Common myeloid progenitor, CD34-positive (primary cell): ENCODE results near the gene TRIP4. TPM values are rescaled to one million over a fixed set of nuclear protein-coding genes. Genes with fewer than 3 reads are reported as not detected.
"Not testable (repeated sequence)": the region's sequence is repeated elsewhere in the genome, so short reads cannot be mapped to it uniquely, and the experiment has no call there.

Experiments
- CTCF ChIA-PET: fragments of 350-600 bp; sonication (Branson Sonifier 250); formaldehyde crosslinking; loops from one replicate; lab custom pipeline; 2021; ENCODE audit warnings: antibody characterized with exemption; lab: Charles Lee
- POLR2A ChIA-PET: fragments of 350-600 bp; sonication (Branson Sonifier 250); formaldehyde crosslinking; loops from one replicate; lab custom pipeline; 2021; ENCODE audit warnings: antibody characterized with exemption; lab: Charles Lee
- DNase-seq, 3 donors: peaks; one replicate each; pipeline versions ENCODE4 v3.0.0 to v3.0.0-alpha.2; 2013
- H3K27ac ChIP-seq, 2 experiments: 1 replicate in 1 of 2; 2 replicates in 1 of 2; pipeline ENCODE4 v1.7.0; 2013; ENCODE audit warnings: inconsistent platforms in 2 of 2, low read length in 2 of 2, mild to moderate bottlenecking in 2 of 2, low read depth in 1 of 2, moderate library complexity in 1 of 2; ENCODE audit not compliant: severe bottlenecking in 2 of 2, insufficient read depth in 1 of 2, poor library complexity in 1 of 2
- H3K27me3 ChIP-seq, 5 experiments: replicated peaks in 2 of 5; 1 replicate in 3 of 5; 2 replicates in 2 of 5; pipeline versions ENCODE4 v1.6.1 to v1.7.0; 2013; ENCODE audit warnings: low read length in 4 of 5, mild to moderate bottlenecking in 2 of 5, moderate library complexity in 2 of 5, inconsistent platforms in 1 of 5; ENCODE audit not compliant: insufficient read depth in 5 of 5, control insufficient read depth in 4 of 5
- H3K36me3 ChIP-seq, 4 experiments: 1 replicate in 2 of 4; 2 replicates in 2 of 4; pipeline versions ENCODE4 v1.6.1 to v1.7.0; 2013; ENCODE audit warnings: low read length in 3 of 4, control low read depth in 1 of 4, mild to moderate bottlenecking in 1 of 4; ENCODE audit not compliant: control insufficient read depth in 4 of 4, insufficient read depth in 4 of 4
- H3K4me1 ChIP-seq, 4 experiments: 1 replicate in 3 of 4; 2 replicates in 1 of 4; pipeline versions ENCODE4 v1.6.1 to v1.7.1; 2013; ENCODE audit warnings: low read length in 3 of 4, mild to moderate bottlenecking in 3 of 4, control low read depth in 1 of 4, inconsistent platforms in 1 of 4, moderate library complexity in 1 of 4; ENCODE audit not compliant: control insufficient read depth in 4 of 4, insufficient read depth in 4 of 4; ENCODE audit errors: control extremely low read depth in 1 of 4
- H3K4me3 ChIP-seq, 7 experiments: 1 replicate in 4 of 7; 2 replicates in 3 of 7; pipeline versions ENCODE4 v1.5.1 to v1.7.0; 2013; ENCODE audit warnings: mild to moderate bottlenecking in 7 of 7, low read length in 6 of 7, moderate library complexity in 6 of 7, inconsistent platforms in 2 of 7, low read depth in 2 of 7, control low read depth in 1 of 7; ENCODE audit not compliant: insufficient read depth in 4 of 7, control insufficient read depth in 1 of 7; ENCODE audit errors: extremely low read depth in 1 of 7
- H3K9me3 ChIP-seq, 5 experiments: 1 replicate in 4 of 5; 2 replicates in 1 of 5; pipeline versions ENCODE4 v1.6.1 to v1.7.1; 2013; ENCODE audit warnings: low read length in 4 of 5, mild to moderate bottlenecking in 2 of 5, inconsistent platforms in 1 of 5, low read depth in 1 of 5, moderate library complexity in 1 of 5; ENCODE audit not compliant: control insufficient read depth in 4 of 5, insufficient read depth in 2 of 5; ENCODE audit errors: control extremely low read depth in 1 of 5
- WGBS: methylation state at CpG from one replicate; pipeline ENCODE4 v1.1.5; 2013; ENCODE audit not compliant: insufficient coverage; 5-methylcytosine and 5-hydroxymethylcytosine counted together
- polyA plus RNA-seq: library from polyadenylated mRNA; unstranded; fragments of 120-200 nt; gene quantifications from one replicate; pipeline ENCODE4 v1.2.1, GENCODE V29; 2013

The TRIP4 gene
- polyA plus RNA-seq, result 23.1 TPM

DNA sequence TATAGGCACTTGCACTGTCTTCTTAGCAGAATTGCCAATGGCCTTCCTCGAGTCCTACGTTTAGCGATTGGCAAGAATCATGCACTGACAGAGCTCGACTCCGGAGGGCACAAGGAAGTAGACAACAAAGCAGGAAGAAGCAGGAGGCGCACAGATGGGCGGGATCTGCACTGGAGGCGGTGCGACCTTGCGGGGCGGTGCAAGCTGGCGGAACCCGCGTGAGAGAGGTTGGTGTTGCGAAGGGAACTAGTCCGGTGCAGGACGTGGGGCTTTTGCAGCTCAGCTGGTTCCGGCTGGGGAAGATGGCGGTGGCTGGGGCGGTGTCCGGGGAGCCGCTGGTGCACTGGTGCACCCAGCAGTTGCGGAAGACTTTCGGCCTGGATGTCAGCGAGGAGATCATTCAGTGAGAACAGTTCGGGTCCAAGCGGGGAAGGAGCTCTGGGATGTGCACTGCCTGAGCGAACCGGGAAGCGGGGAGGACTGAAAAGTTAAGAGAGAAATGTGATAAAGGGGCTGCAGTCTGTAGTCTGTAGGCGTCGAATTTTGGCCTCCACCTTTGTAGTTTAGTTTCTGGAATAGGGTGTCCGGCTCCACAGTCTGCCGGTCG is at the start of gene TRIP4:
TRIP4 (plus strand) TSS at position 275 of the 607 bp plus-strand sequence; CDS start at position 303, 28 bp downstream.
- Histone ChIP-seq H3K27ac (peak within 1 kb of the TSS; percentile 37 to 74), H3K9me3 (no peaks in the 10 kb centered on the region), H3K27me3 (no peaks in the 10 kb centered on the region), H3K4me1 (peaks cover 8 to 18% (median 11%) of the 10 kb centered on the region in 4 experiments), H3K4me3 (peak within 1 kb of the TSS; percentile 85 to 100 (median 96)), H3K36me3 (peaks cover 0 to 2% (median 0%) of the 10 kb centered on the region in 4 experiments)
- peak; percentile 97 to 99 (median 99) for DNase-seq
- POLR2A ChIA-PET, result interaction anchor here (0.8 kb wide), 1 partner anchor 11 kb away, joined by 4 read pairs; no protein-coding TSS in a partner anchor
- WGBS, result under 1% methylated on average over 30 of the region's 35 CpGs
- CTCF ChIA-PET, result interaction anchor here (0.5 to 1.6 kb wide), 3 partner anchors 32 to 266 kb away, joined by 3 to 4 read pairs (median 3); partner anchors contain the start of gene CSNK1G1

DNA sequence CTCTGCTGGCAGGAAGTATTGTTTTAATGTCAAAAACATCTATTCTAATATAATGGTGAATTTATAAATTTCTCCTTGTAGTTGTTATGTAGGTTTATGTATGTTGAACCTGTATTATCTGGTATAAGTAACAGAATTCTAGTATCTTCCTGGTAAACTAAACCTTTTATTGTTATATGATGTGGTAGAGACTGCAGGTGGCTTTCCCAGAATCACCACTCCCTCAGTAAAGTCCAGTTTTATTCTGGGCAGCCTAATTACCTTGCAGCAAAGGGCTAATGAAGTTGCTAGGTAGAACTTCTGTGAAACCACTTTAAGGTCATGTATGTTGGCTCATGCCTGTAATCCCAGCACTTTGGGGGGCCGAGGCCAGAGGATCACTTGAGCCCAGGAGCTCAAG is 47.3 kb upstream of the TRIP4 start:
- Histone ChIP-seq H3K4me3 (no peak overlapping the region), H3K27ac (no peak overlapping the region), H3K27me3 (no peaks in the 10 kb centered on the region), H3K36me3 (peaks cover 3 to 7% (median 6%) of the 10 kb centered on the region in 4 experiments), H3K9me3 (no peaks in the 10 kb centered on the region), H3K4me1 (peaks cover 0 to 5% (median 1%) of the 10 kb centered on the region in 4 experiments)
- DNase-seq, result no peak
- ChIA-PET POLR2A (no interaction called here), CTCF (interaction anchor here (0.6 kb wide), 1 partner anchor 625 kb away, joined by 3 read pairs; no protein-coding TSS in a partner anchor)
- WGBS, result 100% methylated on average over 1 of the region's 1 CpG

DNA sequence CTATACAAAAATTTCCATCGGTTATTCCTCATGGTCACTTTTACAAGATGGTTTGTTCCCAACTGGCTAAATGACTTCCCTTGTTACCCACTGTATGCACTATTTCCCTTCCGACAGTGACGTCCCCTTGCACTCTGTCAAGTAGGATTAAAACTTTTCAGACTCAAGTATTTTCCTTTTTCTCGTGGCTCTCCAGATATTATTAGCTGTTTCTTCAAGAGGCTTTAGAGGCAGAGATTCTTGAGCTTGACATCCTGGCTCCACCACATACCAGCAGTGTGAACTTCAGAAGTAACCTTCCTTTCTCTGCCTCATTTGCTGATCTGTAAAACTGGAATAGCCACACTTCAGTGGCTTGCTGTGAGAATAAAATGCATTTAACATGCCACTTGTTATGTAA is 45.7 kb upstream of the TRIP4 start:
- no peaks in the 10 kb centered on the region for H3K4me1 ChIP-seq
- no peaks in the 10 kb centered on the region for H3K27me3 ChIP-seq
- H3K36me3 ChIP-seq, result peaks cover 3 to 7% (median 6%) of the 10 kb centered on the region in 4 experiments
- no peak overlapping the region for H3K27ac ChIP-seq
- WGBS, result 100% methylated on average over 3 of the region's 4 CpGs
- ChIA-PET POLR2A (no interaction called here), CTCF (no interaction called here)
- H3K4me3 ChIP-seq, result no peak overlapping the region
- H3K9me3 ChIP-seq, result no peaks in the 10 kb centered on the region
- DNase-seq, result no peak

DNA sequence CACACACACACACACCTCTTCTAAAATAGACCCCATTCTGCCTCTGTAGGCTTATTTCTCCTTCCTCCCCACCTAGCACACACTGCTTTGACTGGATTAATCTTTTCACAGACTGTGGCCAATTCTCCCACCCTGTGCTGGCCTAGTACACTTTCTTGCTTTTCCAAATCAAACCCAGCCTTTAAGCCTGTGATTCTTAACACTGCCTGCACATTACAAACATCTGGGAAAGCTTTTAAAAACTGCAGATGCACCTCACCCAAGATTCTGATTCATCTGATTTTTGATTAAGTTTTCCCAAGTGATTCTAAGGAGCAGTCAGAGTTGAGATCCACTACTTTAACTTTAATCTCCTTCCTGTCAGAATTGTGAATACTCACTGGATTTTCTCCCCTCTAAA is 44.4 kb upstream of the TRIP4 start:
- POLR2A ChIA-PET, result no interaction called here
- no peak overlapping the region for H3K27ac ChIP-seq
- CTCF ChIA-PET, result no interaction called here

DNA sequence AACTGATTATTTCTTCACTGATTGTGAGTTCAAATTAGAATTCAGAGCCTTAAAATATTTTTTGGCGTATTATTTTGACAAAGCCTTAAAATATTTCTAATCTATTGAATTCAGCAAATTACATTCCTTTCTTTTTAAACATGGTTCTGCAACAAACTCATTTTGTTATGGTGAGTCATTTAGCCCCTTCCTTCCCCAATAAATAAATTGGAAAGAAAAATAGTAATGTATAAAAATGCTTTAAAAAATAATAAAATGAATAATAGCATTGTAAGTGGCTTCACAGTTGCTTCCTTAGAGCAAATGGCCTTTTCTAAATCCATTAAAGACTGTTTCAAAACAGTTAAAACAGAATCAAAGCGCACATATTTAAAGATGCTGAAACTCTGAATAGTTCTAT is 43.8 kb upstream of the TRIP4 start:
- ChIA-PET CTCF (no interaction called here), POLR2A (no interaction called here)
- no peak for DNase-seq
- Histone ChIP-seq H3K4me3 (no peak overlapping the region), H3K36me3 (peaks cover 3 to 8% (median 7%) of the 10 kb centered on the region in 4 experiments), H3K27ac (no peak overlapping the region), H3K27me3 (no peaks in the 10 kb centered on the region), H3K4me1 (no peaks in the 10 kb centered on the region), H3K9me3 (no peaks in the 10 kb centered on the region)
- WGBS, result 100% methylated on average over 1 of the region's 2 CpGs

More for the DNA sequence above, 44.4 kb upstream of the TRIP4 start:
- peaks cover 3 to 8% (median 7%) of the 10 kb centered on the region in 4 experiments for H3K36me3 ChIP-seq
- no peak overlapping the region for H3K4me3 ChIP-seq
- DNase-seq, result no peak
- H3K27me3 ChIP-seq, result no peaks in the 10 kb centered on the region
- H3K9me3 ChIP-seq, result no peaks in the 10 kb centered on the region
- no peaks in the 10 kb centered on the region for H3K4me1 ChIP-seq

DNA sequence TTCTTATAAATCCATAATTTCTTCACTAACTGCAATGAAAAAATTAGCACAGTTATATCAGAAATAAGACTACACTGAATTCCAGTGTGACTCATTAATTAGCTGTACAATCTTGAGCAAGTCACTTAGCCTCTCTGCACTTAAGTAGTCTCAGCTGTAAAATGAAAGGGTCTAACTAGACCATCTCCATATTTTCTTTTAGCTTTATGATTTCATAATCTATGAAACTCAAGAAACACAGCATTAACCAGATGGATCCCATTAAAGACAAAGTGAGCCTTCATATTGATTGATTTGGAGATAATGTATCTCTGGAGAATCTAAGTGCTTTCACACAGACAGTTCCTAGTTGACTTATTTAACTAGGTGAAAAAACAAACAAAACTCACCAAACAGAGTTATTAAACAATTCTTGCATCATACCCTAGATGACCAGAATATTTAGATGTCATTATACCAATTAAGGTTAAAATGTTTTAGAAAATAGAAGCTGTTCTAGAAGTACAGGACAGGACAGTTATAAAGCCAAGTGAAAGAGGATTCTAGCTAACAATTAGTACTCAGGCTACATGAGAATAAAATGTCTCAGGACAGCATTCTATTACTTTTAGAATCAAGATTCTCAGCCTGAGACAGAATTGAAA is 42.9 kb upstream of the TRIP4 start:
- POLR2A ChIA-PET, result interaction anchor here (0.6 to 0.7 kb wide), 2 partner anchors 18 to 26 kb away, joined by 3 to 5 read pairs; no protein-coding TSS in a partner anchor
- peaks cover 0 to 12% (median 7%) of the 10 kb centered on the region in 4 experiments for H3K36me3 ChIP-seq
- no peak overlapping the region for H3K4me3 ChIP-seq
- H3K27me3 ChIP-seq, result no peaks in the 10 kb centered on the region
- CTCF ChIA-PET, result no interaction called here
- no peaks in the 10 kb centered on the region for H3K4me1 ChIP-seq
- DNase-seq, result no peak
- H3K9me3 ChIP-seq, result no peaks in the 10 kb centered on the region
- no peak overlapping the region for H3K27ac ChIP-seq

DNA sequence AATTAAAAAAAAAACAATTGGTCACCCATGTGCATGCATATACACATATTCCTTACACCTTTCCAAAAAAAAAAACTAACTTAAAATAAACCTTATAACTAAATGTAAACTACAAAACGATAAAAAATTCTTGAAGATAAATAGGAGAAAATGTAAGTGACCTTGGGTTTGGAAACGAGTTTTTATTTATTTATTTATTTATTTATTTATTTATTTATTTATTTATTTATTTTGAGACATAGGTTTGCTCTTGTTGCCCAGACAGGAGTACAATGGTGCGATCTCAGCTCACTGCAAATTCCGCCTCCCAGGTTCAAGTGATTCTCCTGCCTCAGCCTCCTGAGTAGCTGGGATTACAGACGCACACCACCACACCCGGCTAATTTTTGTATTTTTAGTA is 41.4 kb upstream of the TRIP4 start:
- H3K27ac ChIP-seq, H3K4me3 ChIP-seq, H3K36me3 ChIP-seq, H3K4me1 ChIP-seq, CTCF ChIA-PET, DNase-seq, POLR2A ChIA-PET, H3K9me3 ChIP-seq, H3K27me3 ChIP-seq: not testable (repeated sequence)
- 100% methylated on average over 4 of the region's 6 CpGs for WGBS
